Measurements from ENCODE around the gene SPATS2L.

DNA sequence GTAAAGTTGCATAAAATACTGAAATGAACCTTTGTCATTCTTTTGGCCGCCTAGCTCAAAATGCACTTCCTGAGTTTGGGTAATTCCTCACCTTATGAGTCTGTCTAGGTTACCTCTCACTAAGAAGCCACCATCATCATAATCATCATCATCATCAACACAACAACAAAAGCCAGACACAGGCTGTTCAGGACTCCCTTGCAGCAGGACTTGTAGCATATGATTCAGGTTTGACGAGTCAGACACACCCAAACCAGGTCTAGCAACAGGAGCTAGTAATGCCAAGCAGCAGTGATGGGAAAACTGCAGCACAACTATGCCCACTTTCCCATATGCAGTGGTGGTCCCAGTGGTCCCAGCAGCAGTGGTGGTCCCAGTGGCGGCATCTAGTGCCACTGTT lies 216.7 kb downstream of the SPATS2L start:
- TF ChIP-seq PAX5 (IDR thresholded peaks at IDR 0.05; ENCODE audit: insufficient read depth, low read length, severe bottlenecking) = no peak
- no peak for TF ChIP-seq POLR2A (IDR thresholded peaks at IDR 0.05; ENCODE audit: low read depth, low read length)
- TF ChIP-seq POLR2AphosphoS5 (IDR thresholded peaks at IDR 0.05; ENCODE audit: low read depth, low read length) = no peak

Measured in GM12891 (cell line).